Activated B cell treated with CpG ODN at 0.5 μM for 24 hours (primary cell): Measurements from ENCODE around the gene PRKCE. TPM values are rescaled to one million over a fixed set of nuclear protein-coding genes. Genes with fewer than 3 reads are reported as not detected.
A peak's percentile ranks its signal among the peaks of the same experiment; 100 is the strongest.

Experiments
- ATAC-seq: fragments of 200-7000 bp; cut with Tn5 transposase; one replicate; pipeline ENCODE4 v1.10.0; 2021; ENCODE audit warnings: low read depth, mild to moderate bottlenecking, moderate library complexity
- CTCF ChIA-PET: fragments of 350-600 bp; sonication (Branson Sonifier 250); formaldehyde crosslinking; loops from one replicate; lab custom pipeline; 2021; ENCODE audit warnings: antibody characterized with exemption; lab: Charles Lee
- POLR2A ChIA-PET: fragments of 350-600 bp; sonication (Branson Sonifier 250); formaldehyde crosslinking; loops from one replicate; lab custom pipeline; 2021; ENCODE audit warnings: antibody characterized with exemption; lab: Charles Lee
- DNase-seq: peaks from one replicate; pipeline ENCODE4 v3.0.0; 2022
- H3K27ac Mint-ChIP-seq: one replicate; pipeline ENCODE4 v1.8.0; 2020; ENCODE audit warnings: mixed read lengths
- H3K27me3 Mint-ChIP-seq: one replicate; pipeline ENCODE4 v1.8.0; 2021; ENCODE audit warnings: mixed read lengths
- H3K36me3 Mint-ChIP-seq: one replicate; pipeline ENCODE4 v1.8.0; 2021; ENCODE audit warnings: low read depth, mixed read lengths
- H3K4me1 Mint-ChIP-seq: one replicate; pipeline ENCODE4 v1.8.0; 2021; ENCODE audit warnings: mixed read lengths
- H3K4me3 Mint-ChIP-seq: one replicate; pipeline ENCODE4 v1.8.0; 2020; ENCODE audit warnings: mild to moderate bottlenecking, mixed read lengths
- H3K9me3 Mint-ChIP-seq: one replicate; pipeline ENCODE4 v1.8.0; 2020; ENCODE audit warnings: mixed read lengths
- intact Hi-C: fragments of 100-400 bp; cut with micrococcal nuclease; formaldehyde crosslinking; loops from one replicate; pipeline ENCODE4 v1.15.1; 2024
- total RNA-seq: library from RNA; stranded (reverse); gene quantifications from 2 replicates; pipeline ENCODE4 v1.2.3, GENCODE V29; 2022
- TF ChIP-seq, protein P1 (sequence below): fragments of 200-600 bp; IDR thresholded peaks from one replicate; pipeline ENCODE4 v1.8.0; 2022; ENCODE audit warnings: antibody characterized with exemption, mild to moderate bottlenecking

The PRKCE gene
- total RNA-seq, 1 donor from 2014 or later: 53.8 TPM

DNA sequence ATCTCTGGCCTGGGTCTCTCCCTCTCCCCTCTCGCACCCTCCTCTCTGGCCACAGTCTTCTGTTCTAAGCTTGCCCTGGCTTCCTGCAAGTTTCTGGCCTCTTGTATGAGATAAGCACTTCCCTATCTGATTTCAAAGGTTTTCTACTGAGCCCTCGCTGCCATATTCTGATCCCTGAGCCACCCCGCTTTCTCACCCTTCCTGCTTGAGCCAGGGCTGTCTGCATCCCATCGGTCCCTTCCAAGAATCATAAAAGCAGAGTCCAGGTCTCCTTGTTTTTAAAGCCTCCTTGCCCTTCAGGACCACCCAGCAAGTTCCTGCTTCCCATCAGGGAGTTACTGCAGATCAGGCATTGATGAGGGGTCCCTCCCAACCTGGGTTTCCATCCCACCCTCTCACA, 110.2 kb downstream of the PRKCE start:
- intact Hi-C loops: no loop called here
- Mint-ChIP-seq H3K36me3 (no peaks in the 10 kb centered on the region), H3K4me3 (no peak overlapping the region), H3K9me3 (no peaks in the 10 kb centered on the region), H3K27me3 (no peaks in the 10 kb centered on the region), H3K27ac (no peak overlapping the region), H3K4me1 (peaks cover 58% of the 10 kb centered on the region)
- POLR2A ChIA-PET: interaction anchor here (0.6 kb wide), 1 partner anchor 119 kb away, joined by 5 read pairs; no protein-coding TSS in a partner anchor
- CTCF ChIA-PET: no interaction called here
- no peak for ATAC-seq
- DNase-seq: no peak
- TF ChIP-seq, protein P1, sequence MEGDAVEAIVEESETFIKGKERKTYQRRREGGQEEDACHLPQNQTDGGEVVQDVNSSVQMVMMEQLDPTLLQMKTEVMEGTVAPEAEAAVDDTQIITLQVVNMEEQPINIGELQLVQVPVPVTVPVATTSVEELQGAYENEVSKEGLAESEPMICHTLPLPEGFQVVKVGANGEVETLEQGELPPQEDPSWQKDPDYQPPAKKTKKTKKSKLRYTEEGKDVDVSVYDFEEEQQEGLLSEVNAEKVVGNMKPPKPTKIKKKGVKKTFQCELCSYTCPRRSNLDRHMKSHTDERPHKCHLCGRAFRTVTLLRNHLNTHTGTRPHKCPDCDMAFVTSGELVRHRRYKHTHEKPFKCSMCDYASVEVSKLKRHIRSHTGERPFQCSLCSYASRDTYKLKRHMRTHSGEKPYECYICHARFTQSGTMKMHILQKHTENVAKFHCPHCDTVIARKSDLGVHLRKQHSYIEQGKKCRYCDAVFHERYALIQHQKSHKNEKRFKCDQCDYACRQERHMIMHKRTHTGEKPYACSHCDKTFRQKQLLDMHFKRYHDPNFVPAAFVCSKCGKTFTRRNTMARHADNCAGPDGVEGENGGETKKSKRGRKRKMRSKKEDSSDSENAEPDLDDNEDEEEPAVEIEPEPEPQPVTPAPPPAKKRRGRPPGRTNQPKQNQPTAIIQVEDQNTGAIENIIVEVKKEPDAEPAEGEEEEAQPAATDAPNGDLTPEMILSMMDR: no peak

DNA sequence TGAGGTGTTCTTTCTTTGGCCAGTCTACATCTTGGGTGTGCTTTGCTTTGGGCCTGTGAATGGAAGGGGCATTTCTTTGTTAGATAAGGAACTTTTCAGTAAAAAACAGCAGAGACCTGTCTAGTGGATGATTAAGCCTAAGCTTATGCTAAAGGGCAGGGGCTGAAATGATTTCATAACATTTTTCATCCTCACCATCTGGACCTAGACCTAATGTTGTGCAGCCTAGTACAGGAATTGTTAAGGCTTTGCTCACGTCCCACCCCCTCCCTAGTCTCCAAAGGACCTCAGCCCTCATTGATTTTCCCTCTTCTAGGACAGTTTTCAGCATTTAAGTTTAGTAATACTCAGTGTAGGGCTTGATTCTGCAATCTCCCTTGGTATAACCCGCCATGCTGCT, 111.8 kb downstream of the PRKCE start:
- no peak for ATAC-seq
- peaks cover 70% of the 10 kb centered on the region for H3K4me1 Mint-ChIP-seq
- ChIA-PET POLR2A (interaction anchor here (0.6 kb wide), 1 partner anchor 21 kb away, joined by 3 read pairs; no protein-coding TSS in a partner anchor), CTCF (no interaction called here)
- intact Hi-C loops: no loop called here
- DNase-seq: no peak
- H3K9me3 Mint-ChIP-seq: no peaks in the 10 kb centered on the region
- TF ChIP-seq, protein P1: no peak
- no peak overlapping the region for H3K27ac Mint-ChIP-seq
- no peak overlapping the region for H3K4me3 Mint-ChIP-seq
- H3K27me3 Mint-ChIP-seq: no peaks in the 10 kb centered on the region
- no peaks in the 10 kb centered on the region for H3K36me3 Mint-ChIP-seq

DNA sequence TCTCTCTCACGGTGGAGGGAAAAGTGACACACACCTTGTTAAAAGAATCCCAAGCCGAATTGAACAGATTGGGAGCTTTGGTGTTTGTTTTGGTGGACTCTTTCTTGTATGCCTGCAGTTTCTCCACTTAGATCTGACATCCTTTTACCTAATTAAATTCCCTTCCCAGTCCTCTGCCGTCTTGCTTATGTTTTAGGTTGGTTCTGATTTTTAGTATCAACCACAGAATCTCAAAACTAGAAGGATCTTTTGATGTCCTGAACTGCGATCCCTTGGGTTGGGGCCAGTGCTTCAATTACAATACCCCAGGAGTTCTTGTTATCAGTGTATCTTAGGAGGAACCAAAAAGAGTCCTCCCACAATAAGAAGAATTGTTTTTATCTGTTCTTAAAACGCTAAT, 112.3 kb downstream of the PRKCE start:
- ATAC-seq: no peak
- no peaks in the 10 kb centered on the region for H3K9me3 Mint-ChIP-seq
- H3K4me3 Mint-ChIP-seq: no peak overlapping the region
- H3K4me1 Mint-ChIP-seq: peaks cover 70% of the 10 kb centered on the region
- no peak overlapping the region for H3K27ac Mint-ChIP-seq
- ChIA-PET CTCF (interaction anchor here (1.2 kb wide), 1 partner anchor 15 kb away, joined by 4 read pairs; no protein-coding TSS in a partner anchor), POLR2A (interaction anchor here (0.5 kb wide), 1 partner anchor 18 kb away, joined by 3 read pairs; no protein-coding TSS in a partner anchor)
- DNase-seq: no peak
- intact Hi-C loops: no loop called here
- TF ChIP-seq, protein P1: no peak
- no peaks in the 10 kb centered on the region for H3K27me3 Mint-ChIP-seq
- no peaks in the 10 kb centered on the region for H3K36me3 Mint-ChIP-seq

DNA sequence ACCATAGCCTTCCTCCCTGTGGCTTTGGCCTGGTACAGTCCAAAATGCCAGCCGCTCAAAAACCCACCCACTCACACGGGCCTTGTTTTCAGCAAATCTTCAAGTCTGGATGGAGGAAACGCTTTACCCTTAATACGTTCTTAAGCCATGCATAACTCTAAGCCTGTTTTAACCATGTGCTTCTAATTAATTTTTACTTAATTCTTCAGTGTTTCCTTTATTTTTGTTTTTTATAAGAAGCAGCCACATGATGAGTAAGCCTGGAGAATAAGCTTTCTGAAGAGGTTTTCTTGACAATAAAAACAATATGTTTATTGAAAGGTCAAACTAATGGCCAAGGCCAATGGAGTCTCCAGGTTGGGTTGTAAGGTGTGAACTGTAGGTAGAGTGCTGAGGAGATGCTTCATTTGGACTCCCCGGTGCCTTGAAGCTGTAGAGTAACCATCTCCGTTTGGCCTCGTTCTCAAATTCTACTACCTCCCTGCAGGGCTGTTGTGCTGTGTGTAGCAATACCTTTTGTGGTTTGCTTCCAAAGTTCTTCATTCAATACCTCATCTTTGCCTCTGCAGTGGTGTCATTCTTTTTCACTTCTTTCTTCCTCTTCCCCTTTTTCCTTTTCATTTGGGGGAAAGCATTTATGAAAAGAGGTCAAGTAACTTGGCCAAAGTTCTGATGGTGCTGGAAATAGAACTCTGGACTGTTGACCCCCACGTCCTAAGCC, 113.7 kb downstream of the PRKCE start:
- Mint-ChIP-seq H3K27me3 (no peaks in the 10 kb centered on the region), H3K27ac (peak overlapping the region; percentile 48), H3K36me3 (no peaks in the 10 kb centered on the region), H3K4me3 (peak overlapping the region; percentile 25), H3K9me3 (no peaks in the 10 kb centered on the region), H3K4me1 (peaks cover 76% of the 10 kb centered on the region)
- DNase-seq (no peak), ATAC-seq (no peak)
- intact Hi-C loops: no loop called here
- TF ChIP-seq, protein P1: no peak
- ChIA-PET CTCF (interaction anchor here (1.2 kb wide), 1 partner anchor 14 kb away, joined by 4 read pairs; no protein-coding TSS in a partner anchor), POLR2A (no interaction called here)

DNA sequence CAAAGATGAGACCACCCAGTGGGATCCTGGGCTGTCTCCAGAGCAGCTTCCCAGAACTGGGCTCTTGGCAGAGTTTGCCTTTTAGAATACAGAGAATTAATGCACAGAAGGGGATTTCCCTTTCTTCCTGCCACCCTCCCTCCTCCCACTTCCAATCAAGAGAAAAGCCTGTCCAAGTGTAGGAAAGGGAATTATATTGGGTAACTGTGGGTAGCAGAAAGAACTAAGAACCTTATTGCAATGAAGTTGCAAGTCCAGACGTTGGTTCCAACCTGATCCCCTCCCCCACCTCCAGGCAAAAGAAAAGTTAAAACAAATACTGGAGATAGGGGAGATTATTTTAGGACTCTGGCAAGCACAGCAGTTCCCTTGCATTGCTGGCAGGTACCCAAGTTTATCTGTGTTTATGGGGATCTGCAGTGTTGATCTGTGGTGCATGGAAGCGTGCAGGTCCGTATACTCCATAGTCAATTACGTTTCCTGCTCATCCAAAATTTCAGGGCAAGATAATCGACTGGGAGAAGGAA, 114.3 kb downstream of the PRKCE start:
- DNase-seq: no peak
- Mint-ChIP-seq H3K27ac (peak overlapping the region; percentile 48), H3K9me3 (no peaks in the 10 kb centered on the region), H3K4me1 (peaks cover 77% of the 10 kb centered on the region), H3K4me3 (no peak overlapping the region), H3K36me3 (no peaks in the 10 kb centered on the region), H3K27me3 (no peaks in the 10 kb centered on the region)
- POLR2A ChIA-PET: no interaction called here
- CTCF ChIA-PET: no interaction called here
- TF ChIP-seq, protein P1: no peak
- intact Hi-C loops: loop anchor here (2.0 kb wide), 1 partner anchor 15 kb away; no protein-coding TSS in a partner anchor
- ATAC-seq: no peak
